ENCODE data around the gene SLC6A14.

SLC6A14 gene, protein sequence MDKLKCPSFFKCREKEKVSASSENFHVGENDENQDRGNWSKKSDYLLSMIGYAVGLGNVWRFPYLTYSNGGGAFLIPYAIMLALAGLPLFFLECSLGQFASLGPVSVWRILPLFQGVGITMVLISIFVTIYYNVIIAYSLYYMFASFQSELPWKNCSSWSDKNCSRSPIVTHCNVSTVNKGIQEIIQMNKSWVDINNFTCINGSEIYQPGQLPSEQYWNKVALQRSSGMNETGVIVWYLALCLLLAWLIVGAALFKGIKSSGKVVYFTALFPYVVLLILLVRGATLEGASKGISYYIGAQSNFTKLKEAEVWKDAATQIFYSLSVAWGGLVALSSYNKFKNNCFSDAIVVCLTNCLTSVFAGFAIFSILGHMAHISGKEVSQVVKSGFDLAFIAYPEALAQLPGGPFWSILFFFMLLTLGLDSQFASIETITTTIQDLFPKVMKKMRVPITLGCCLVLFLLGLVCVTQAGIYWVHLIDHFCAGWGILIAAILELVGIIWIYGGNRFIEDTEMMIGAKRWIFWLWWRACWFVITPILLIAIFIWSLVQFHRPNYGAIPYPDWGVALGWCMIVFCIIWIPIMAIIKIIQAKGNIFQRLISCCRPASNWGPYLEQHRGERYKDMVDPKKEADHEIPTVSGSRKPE

DNA sequence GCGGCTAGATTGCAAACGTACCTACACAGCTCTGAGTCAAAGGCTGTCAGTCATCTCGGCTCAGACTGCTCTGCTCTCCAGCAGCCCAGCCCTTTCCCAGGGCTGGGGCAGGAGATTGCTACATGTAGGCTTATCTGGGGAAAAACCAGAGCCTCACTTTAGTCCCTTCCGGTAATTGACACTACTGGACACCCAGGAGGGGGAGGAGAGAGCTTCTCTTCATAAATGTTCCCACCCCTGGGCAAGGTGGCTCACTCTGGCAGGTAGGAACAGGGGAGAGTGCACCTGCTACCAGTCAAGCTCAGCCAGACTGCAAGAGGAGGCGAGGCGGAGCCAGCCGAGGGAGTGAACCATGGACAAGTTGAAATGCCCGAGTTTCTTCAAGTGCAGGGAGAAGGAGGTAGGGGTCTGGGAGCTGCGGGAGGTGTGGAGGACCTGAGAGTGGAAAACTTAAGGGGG is at the start of gene SLC6A14:
Gene SLC6A14 (plus strand): TSS at position 249 of the 459 bp plus-strand sequence. CDS start 104 bp downstream, at position 353.
- Histone ChIP-seq H3K4me1 (ENCODE audit: control insufficient read depth, insufficient read depth, low read length) (no peaks in the 10 kb centered on the region), H3K9me3 (ENCODE audit: control insufficient read depth in 2 of 2, low read length in 2 of 2) (no peaks in the 10 kb centered on the region), H3K27me3 (ENCODE audit: control insufficient read depth in 1 of 2, insufficient read depth in 2 of 2, low read length in 2 of 2) (peaks cover 0 to 4% of the 10 kb centered on the region in 2 donors), H3K4me3 (ENCODE audit: low read length in 2 of 2) (no peak within 1 kb of the TSS), H3K9ac (ENCODE audit: low read length in 2 of 2) (no peak within 1 kb of the TSS), H3K27ac (ENCODE audit: low read length) (no peak within 1 kb of the TSS), H3K36me3 (ENCODE audit: control insufficient read depth in 2 of 2, insufficient read depth in 2 of 2, low read length in 2 of 2) (no peaks in the 10 kb centered on the region)

DNA sequence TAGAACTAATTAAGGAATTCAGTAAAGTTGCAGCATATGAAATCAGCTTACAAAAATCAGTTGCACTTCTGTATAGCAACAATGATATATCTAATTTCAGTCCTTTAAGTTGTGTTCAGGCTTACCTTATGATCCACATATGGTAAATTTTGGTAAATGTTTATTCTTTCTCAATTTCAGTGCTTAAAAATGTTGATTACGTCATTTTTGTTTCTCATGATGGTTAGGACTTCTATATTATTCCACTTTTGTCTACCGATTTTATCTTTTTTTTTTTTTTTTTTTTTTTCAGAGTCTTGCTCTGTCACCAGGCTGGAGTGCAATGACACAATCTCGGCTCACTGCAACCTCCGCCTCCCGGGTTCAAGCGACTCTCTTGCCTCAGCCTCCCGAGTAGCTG is 40.7 kb upstream of the SLC6A14 start:
- no peak overlapping the region for H3K27ac ChIP-seq (ENCODE audit: low read length)
- no peak overlapping the region for H3K9ac ChIP-seq (ENCODE audit: low read length in 2 of 2)
- H3K9me3 ChIP-seq (ENCODE audit: control insufficient read depth in 2 of 2, low read length in 2 of 2): no peaks in the 10 kb centered on the region
- no peaks in the 10 kb centered on the region for H3K4me1 ChIP-seq (ENCODE audit: control insufficient read depth, insufficient read depth, low read length)
- no peak overlapping the region for H3K4me3 ChIP-seq (ENCODE audit: low read length in 2 of 2)
- no peaks in the 10 kb centered on the region for H3K36me3 ChIP-seq (ENCODE audit: control insufficient read depth in 2 of 2, insufficient read depth in 2 of 2, low read length in 2 of 2)
- H3K27me3 ChIP-seq (ENCODE audit: control insufficient read depth in 1 of 2, insufficient read depth in 2 of 2, low read length in 2 of 2): no peaks in the 10 kb centered on the region

DNA sequence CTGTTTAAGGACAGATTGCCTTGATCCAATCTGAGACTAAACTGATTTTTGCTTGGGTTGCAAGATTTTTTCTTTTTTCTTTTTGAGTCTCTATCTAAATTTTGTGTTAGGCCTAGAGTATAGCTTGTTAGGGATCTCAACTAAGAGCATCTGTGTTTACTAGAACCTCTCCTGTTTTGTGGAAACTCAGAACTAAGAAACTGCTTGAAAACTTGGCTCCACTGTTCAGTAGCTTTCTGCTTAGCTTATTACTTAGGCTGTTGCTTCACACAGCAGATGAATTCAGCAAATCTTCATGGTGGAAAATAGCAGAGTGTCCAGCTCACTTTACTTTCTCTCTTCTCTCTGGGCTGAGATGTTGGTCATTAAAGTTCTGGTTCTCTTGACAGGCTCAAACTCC is 36.7 kb upstream of the SLC6A14 start:
- Histone ChIP-seq H3K27me3 (ENCODE audit: control insufficient read depth in 1 of 2, insufficient read depth in 2 of 2, low read length in 2 of 2) (no peaks in the 10 kb centered on the region), H3K9ac (ENCODE audit: low read length in 2 of 2) (no peak overlapping the region), H3K27ac (ENCODE audit: low read length) (no peak overlapping the region), H3K4me1 (ENCODE audit: control insufficient read depth, insufficient read depth, low read length) (no peaks in the 10 kb centered on the region), H3K9me3 (ENCODE audit: control insufficient read depth in 2 of 2, low read length in 2 of 2) (no peaks in the 10 kb centered on the region), H3K36me3 (ENCODE audit: control insufficient read depth in 2 of 2, insufficient read depth in 2 of 2, low read length in 2 of 2) (no peaks in the 10 kb centered on the region), H3K4me3 (ENCODE audit: low read length in 2 of 2) (no peak overlapping the region)

DNA sequence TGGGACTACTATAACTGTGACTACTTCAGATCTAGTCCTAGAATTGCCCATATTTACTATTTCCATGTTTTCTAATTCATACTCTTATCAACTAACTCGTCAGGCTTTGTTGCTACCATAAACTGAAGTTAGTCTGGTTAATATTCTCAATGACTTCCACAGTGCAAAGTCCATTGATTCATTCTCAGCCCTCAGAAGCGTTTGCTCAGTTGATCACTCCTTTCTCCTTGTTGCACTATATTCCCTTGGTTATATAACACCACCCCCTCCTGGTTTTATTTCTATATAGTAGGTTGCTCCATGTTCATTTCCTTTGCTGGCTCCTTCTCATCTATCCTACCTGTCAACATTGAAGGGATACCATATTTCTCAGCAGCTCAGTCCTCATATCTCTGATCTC is 27.2 kb upstream of the SLC6A14 start:
- no peaks in the 10 kb centered on the region for H3K9me3 ChIP-seq (ENCODE audit: control insufficient read depth in 2 of 2, low read length in 2 of 2)
- no peaks in the 10 kb centered on the region for H3K36me3 ChIP-seq (ENCODE audit: control insufficient read depth in 2 of 2, insufficient read depth in 2 of 2, low read length in 2 of 2)
- no peak overlapping the region for H3K9ac ChIP-seq (ENCODE audit: low read length in 2 of 2)
- H3K4me1 ChIP-seq (ENCODE audit: control insufficient read depth, insufficient read depth, low read length): no peaks in the 10 kb centered on the region
- H3K27ac ChIP-seq (ENCODE audit: low read length): no peak overlapping the region
- peaks cover 0 to 2% of the 10 kb centered on the region in 2 donors for H3K27me3 ChIP-seq (ENCODE audit: control insufficient read depth in 1 of 2, insufficient read depth in 2 of 2, low read length in 2 of 2)
- no peak overlapping the region for H3K4me3 ChIP-seq (ENCODE audit: low read length in 2 of 2)

DNA sequence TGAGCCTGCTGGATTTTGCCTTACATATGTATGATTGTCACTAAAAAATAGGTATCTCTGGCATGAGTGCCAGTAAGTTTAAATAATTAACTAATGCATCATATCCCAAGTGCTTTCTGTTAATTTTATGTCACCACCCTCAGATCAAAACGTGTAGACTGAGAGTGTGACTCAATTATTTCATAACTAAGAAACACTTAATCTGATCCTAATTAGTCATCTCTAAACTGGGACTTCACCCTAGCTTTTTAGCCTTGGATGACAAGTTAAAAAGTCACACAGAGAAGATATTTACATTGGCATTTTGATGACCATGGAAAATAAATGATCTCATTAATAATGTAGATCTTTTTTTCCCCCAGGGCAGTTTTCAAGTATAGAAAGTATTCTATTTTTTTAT is 23.1 kb upstream of the SLC6A14 start:
- Histone ChIP-seq H3K27me3 (ENCODE audit: control insufficient read depth in 1 of 2, insufficient read depth in 2 of 2, low read length in 2 of 2) (peaks cover 0 to 2% of the 10 kb centered on the region in 2 donors), H3K36me3 (ENCODE audit: control insufficient read depth in 2 of 2, insufficient read depth in 2 of 2, low read length in 2 of 2) (no peaks in the 10 kb centered on the region), H3K4me1 (ENCODE audit: control insufficient read depth, insufficient read depth, low read length) (no peaks in the 10 kb centered on the region), H3K27ac (ENCODE audit: low read length) (no peak overlapping the region), H3K9ac (ENCODE audit: low read length in 2 of 2) (no peak overlapping the region), H3K4me3 (ENCODE audit: low read length in 2 of 2) (no peak overlapping the region), H3K9me3 (ENCODE audit: control insufficient read depth in 2 of 2, low read length in 2 of 2) (no peaks in the 10 kb centered on the region)

DNA sequence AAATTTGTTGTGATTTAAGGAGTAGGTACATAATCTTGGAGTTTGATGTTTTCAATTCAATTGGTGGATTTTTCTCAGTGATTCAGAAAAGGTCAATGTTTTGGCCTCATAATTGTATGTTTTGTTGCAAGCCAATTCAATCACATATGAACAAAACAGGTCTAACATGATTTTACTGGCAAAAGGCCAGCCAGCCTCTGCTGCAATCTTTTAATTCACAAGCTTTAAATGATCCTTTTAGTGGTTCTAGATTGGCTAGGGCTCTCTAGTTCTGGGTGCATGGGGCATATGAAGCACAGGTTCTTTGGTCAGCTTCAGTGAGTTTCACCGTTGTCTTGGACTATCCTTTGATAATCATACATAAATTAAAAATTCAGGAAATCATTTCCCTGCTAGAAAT is 19.2 kb upstream of the SLC6A14 start:
- H3K9ac ChIP-seq (ENCODE audit: low read length in 2 of 2): no peak overlapping the region
- no peaks in the 10 kb centered on the region for H3K27me3 ChIP-seq (ENCODE audit: control insufficient read depth in 1 of 2, insufficient read depth in 2 of 2, low read length in 2 of 2)
- H3K9me3 ChIP-seq (ENCODE audit: control insufficient read depth in 2 of 2, low read length in 2 of 2): no peaks in the 10 kb centered on the region
- H3K27ac ChIP-seq (ENCODE audit: low read length): no peak overlapping the region
- no peak overlapping the region for H3K4me3 ChIP-seq (ENCODE audit: low read length in 2 of 2)
- H3K4me1 ChIP-seq (ENCODE audit: control insufficient read depth, insufficient read depth, low read length): no peaks in the 10 kb centered on the region
- H3K36me3 ChIP-seq (ENCODE audit: control insufficient read depth in 2 of 2, insufficient read depth in 2 of 2, low read length in 2 of 2): no peaks in the 10 kb centered on the region

DNA sequence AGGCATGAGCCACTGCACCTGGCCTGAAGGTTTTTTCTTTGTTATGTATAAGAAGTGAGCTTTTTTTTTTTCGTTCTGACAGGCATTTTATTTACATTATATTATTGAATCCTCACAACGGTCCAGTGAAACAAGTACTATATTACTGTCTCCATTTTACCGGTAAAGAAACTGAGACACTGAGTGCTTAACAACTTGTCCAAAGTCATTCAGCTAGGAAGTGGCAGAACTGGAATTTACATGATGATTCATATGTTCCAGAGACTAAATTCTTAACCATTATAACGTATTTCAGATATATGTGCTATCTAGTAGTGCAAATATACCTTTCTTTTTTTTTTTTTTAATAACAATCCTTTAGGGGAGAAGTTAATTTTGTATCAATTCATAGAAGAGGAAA is 18.4 kb upstream of the SLC6A14 start:
- Histone ChIP-seq H3K27me3 (ENCODE audit: control insufficient read depth in 1 of 2, insufficient read depth in 2 of 2, low read length in 2 of 2) (no peaks in the 10 kb centered on the region), H3K4me3 (ENCODE audit: low read length in 2 of 2) (no peak overlapping the region), H3K36me3 (ENCODE audit: control insufficient read depth in 2 of 2, insufficient read depth in 2 of 2, low read length in 2 of 2) (no peaks in the 10 kb centered on the region), H3K9me3 (ENCODE audit: control insufficient read depth in 2 of 2, low read length in 2 of 2) (no peaks in the 10 kb centered on the region), H3K27ac (ENCODE audit: low read length) (no peak overlapping the region), H3K4me1 (ENCODE audit: control insufficient read depth, insufficient read depth, low read length) (no peaks in the 10 kb centered on the region), H3K9ac (ENCODE audit: low read length in 2 of 2) (no peak overlapping the region)

DNA sequence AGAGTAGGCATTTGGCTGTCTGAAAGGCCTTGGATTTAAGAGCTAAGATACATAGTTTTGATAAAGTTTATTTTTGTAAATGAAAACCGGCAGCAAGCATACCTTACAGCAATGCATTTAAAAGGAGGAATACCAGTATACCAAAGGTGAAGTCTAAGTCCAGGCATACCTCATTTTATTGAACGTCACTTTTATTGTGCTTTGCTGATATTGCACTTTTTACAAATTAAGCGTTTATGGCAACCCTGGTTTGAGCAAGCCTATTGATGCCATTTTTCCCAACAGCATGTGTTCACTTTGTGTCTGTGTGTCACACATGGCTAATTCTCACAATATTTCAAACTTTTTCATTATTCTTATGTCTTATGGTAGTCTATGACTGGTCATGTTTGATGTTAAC is 8.4 kb upstream of the SLC6A14 start:
- Histone ChIP-seq H3K9me3 (ENCODE audit: control insufficient read depth in 2 of 2, low read length in 2 of 2) (no peaks in the 10 kb centered on the region), H3K9ac (ENCODE audit: low read length in 2 of 2) (no peak overlapping the region), H3K36me3 (ENCODE audit: control insufficient read depth in 2 of 2, insufficient read depth in 2 of 2, low read length in 2 of 2) (no peaks in the 10 kb centered on the region), H3K27ac (ENCODE audit: low read length) (no peak overlapping the region), H3K4me1 (ENCODE audit: control insufficient read depth, insufficient read depth, low read length) (no peaks in the 10 kb centered on the region), H3K4me3 (ENCODE audit: low read length in 2 of 2) (no peak overlapping the region), H3K27me3 (ENCODE audit: control insufficient read depth in 1 of 2, insufficient read depth in 2 of 2, low read length in 2 of 2) (no peaks in the 10 kb centered on the region)

DNA sequence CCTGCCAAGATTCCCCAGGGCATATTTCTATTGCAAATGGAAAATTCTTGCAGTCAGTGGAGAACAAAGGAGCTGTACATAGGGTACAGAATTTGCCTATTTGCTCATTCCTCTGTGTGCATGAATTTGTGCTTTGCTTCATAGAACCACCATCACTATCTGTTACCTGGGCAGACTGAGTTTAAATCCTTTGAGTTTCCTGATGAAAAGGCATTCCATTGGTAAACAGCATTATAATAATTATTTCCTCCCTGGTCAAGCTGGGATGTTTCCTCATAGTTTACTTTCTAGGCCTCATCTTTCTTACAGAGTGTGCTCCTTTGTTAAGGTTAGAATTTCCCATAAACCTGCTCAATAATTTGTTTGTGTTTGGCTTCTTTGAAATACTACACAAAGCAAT is 809 bp upstream of the SLC6A14 start:
- Histone ChIP-seq H3K36me3 (ENCODE audit: control insufficient read depth in 2 of 2, insufficient read depth in 2 of 2, low read length in 2 of 2) (no peaks in the 10 kb centered on the region), H3K9ac (ENCODE audit: low read length in 2 of 2) (no peak overlapping the region), H3K27ac (ENCODE audit: low read length) (no peak overlapping the region), H3K4me3 (ENCODE audit: low read length in 2 of 2) (no peak overlapping the region), H3K27me3 (ENCODE audit: control insufficient read depth in 1 of 2, insufficient read depth in 2 of 2, low read length in 2 of 2) (peaks cover 0 to 4% of the 10 kb centered on the region in 2 donors), H3K9me3 (ENCODE audit: control insufficient read depth in 2 of 2, low read length in 2 of 2) (no peaks in the 10 kb centered on the region), H3K4me1 (ENCODE audit: control insufficient read depth, insufficient read depth, low read length) (no peaks in the 10 kb centered on the region)

DNA sequence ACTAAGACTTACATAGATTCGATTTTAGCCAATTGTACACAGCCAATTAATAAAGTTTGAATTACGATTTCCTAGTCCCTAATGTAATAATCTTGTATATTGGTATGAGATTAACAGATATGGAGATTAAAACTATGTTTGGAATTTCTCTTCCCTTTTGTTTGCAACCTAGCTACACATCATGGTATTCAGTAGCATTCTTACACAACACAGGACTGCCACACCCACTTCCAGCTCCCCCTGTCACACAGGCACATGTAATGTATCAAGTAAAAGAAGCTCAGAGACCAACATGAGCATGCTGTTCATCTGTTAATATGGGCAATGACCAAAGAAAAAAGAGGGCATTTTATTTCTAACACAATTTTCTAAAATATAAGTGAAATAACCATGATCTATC is 12.8 kb downstream of the SLC6A14 start:
- Histone ChIP-seq H3K27ac (ENCODE audit: low read length) (no peak overlapping the region), H3K9ac (ENCODE audit: low read length in 2 of 2) (no peak overlapping the region), H3K36me3 (ENCODE audit: control insufficient read depth in 2 of 2, insufficient read depth in 2 of 2, low read length in 2 of 2) (no peaks in the 10 kb centered on the region), H3K4me3 (ENCODE audit: low read length in 2 of 2) (no peak overlapping the region), H3K4me1 (ENCODE audit: control insufficient read depth, insufficient read depth, low read length) (no peaks in the 10 kb centered on the region), H3K9me3 (ENCODE audit: control insufficient read depth in 2 of 2, low read length in 2 of 2) (no peaks in the 10 kb centered on the region), H3K27me3 (ENCODE audit: control insufficient read depth in 1 of 2, insufficient read depth in 2 of 2, low read length in 2 of 2) (no peaks in the 10 kb centered on the region)

DNA sequence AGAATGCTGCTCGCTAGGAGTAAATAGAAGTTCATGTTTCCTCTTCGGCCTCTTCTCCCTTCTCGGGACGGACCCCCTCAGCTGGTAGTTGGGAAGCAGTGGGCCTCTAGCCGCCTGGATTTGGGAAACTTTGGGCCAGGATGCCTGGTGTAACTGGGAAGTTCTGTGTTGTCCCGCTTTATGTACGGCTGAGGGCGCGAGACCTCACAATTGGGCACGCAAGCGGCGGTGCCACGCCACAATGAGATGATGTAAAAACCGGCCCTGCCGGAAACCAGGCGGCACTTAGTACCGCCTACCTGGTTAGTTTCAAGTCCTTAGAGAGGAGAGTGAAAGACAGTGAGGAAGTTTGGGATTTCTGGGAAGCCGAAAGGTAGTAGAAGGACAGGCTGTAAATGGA is 26.4 kb downstream of the SLC6A14 start, which contains the start of gene CT83:
Gene CT83 (minus strand): TSS at position 155 of the 400 bp plus-strand sequence. CDS start 120 bp downstream, at position 35.
- H3K9ac ChIP-seq (ENCODE audit: low read length in 2 of 2): no peak within 1 kb of the TSS
- H3K4me1 ChIP-seq (ENCODE audit: control insufficient read depth, insufficient read depth, low read length): no peaks in the 10 kb centered on the region
- H3K36me3 ChIP-seq (ENCODE audit: control insufficient read depth in 2 of 2, insufficient read depth in 2 of 2, low read length in 2 of 2): no peaks in the 10 kb centered on the region
- no peak within 1 kb of the TSS for H3K27ac ChIP-seq (ENCODE audit: low read length)
- H3K9me3 ChIP-seq (ENCODE audit: control insufficient read depth in 2 of 2, low read length in 2 of 2): no peaks in the 10 kb centered on the region
- no peak within 1 kb of the TSS for H3K4me3 ChIP-seq (ENCODE audit: low read length in 2 of 2)
- H3K27me3 ChIP-seq (ENCODE audit: control insufficient read depth in 1 of 2, insufficient read depth in 2 of 2, low read length in 2 of 2): no peaks in the 10 kb centered on the region

Measured in stomach smooth muscle (tissue), 2 donors.